Parathyroid adenoma (tissue), 2 donors: ENCODE results near the gene NADK2.

Experiments
- H2AFZ ChIP-seq: fragments of 300-600 bp; sonication (generic); one replicate; pipeline ENCODE4 v1.7.0; 2017; ENCODE audit warnings: antibody characterized with exemption, mild to moderate bottlenecking
- H3K27ac ChIP-seq: fragments of 300-600 bp; sonication (generic); one replicate; pipeline ENCODE4 v1.7.0; 2017
- H3K27me3 ChIP-seq: fragments of 300-600 bp; sonication (generic); one replicate; pipeline ENCODE4 v1.7.0; 2017; ENCODE audit warnings: low read length; ENCODE audit not compliant: control insufficient read depth, insufficient read depth
- H3K36me3 ChIP-seq: fragments of 300-600 bp; sonication (generic); one replicate; pipeline ENCODE4 v1.7.0; 2017; ENCODE audit warnings: low read length; ENCODE audit not compliant: control insufficient read depth, insufficient read depth
- H3K4me1 ChIP-seq: fragments of 300-600 bp; sonication (generic); one replicate; pipeline ENCODE4 v1.7.0; 2017; ENCODE audit warnings: control low read depth
- H3K4me2 ChIP-seq: fragments of 300-600 bp; sonication (generic); one replicate; pipeline ENCODE4 v1.7.0; 2017; ENCODE audit warnings: low read length
- H3K4me3 ChIP-seq: fragments of 300-600 bp; sonication (generic); one replicate; pipeline ENCODE4 v1.7.0; 2017; ENCODE audit warnings: low read depth, low read length
- H3K79me2 ChIP-seq: fragments of 300-600 bp; sonication (generic); one replicate; pipeline ENCODE4 v1.7.0; 2017; ENCODE audit warnings: control low read depth
- H3K9ac ChIP-seq: fragments of 300-600 bp; sonication (generic); one replicate; pipeline ENCODE4 v1.7.0; 2017; ENCODE audit warnings: mild to moderate bottlenecking
- H3K9me3 ChIP-seq: fragments of 300-600 bp; sonication (generic); one replicate; pipeline ENCODE4 v1.7.0; 2017; ENCODE audit warnings: low read length; ENCODE audit not compliant: control insufficient read depth
- TF ChIP-seq, protein P1 (sequence below): fragments of 300-600 bp; sonication (generic); IDR thresholded peaks from one replicate; pipeline ENCODE4 v1.7.0; 2017; ENCODE audit warnings: antibody characterized with exemption, mild to moderate bottlenecking
- donor health status: primary hyperparathyroidism.

The NADK2 gene

GRCh38 chr5:36237751-36238150, 4.0 kb downstream of the NADK2 start:
- no peaks in the 10 kb centered on the region for H3K27me3 ChIP-seq

DNA sequence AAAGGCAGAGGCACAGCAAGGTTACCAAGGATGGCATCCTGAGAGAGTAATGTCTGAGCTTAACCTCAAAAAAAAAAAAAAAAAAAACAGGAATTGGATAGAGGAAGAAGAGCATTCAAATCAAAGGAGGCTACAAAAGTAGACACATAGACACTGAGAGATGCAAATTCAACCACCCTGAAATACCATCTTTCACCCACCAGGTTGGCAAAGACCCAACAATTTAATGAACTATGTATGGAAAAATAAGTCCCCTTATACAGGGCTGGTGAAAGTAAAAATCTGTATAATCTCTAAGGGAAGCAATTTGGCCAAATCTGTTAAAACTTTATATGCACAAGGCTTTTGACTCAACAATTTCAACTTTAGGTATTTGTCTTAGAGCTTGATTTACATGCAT, 4.9 kb downstream of the NADK2 start:
- TF ChIP-seq, protein P1, sequence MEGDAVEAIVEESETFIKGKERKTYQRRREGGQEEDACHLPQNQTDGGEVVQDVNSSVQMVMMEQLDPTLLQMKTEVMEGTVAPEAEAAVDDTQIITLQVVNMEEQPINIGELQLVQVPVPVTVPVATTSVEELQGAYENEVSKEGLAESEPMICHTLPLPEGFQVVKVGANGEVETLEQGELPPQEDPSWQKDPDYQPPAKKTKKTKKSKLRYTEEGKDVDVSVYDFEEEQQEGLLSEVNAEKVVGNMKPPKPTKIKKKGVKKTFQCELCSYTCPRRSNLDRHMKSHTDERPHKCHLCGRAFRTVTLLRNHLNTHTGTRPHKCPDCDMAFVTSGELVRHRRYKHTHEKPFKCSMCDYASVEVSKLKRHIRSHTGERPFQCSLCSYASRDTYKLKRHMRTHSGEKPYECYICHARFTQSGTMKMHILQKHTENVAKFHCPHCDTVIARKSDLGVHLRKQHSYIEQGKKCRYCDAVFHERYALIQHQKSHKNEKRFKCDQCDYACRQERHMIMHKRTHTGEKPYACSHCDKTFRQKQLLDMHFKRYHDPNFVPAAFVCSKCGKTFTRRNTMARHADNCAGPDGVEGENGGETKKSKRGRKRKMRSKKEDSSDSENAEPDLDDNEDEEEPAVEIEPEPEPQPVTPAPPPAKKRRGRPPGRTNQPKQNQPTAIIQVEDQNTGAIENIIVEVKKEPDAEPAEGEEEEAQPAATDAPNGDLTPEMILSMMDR = no peak
- Histone ChIP-seq H3K4me1 (peaks cover 8% of the 10 kb centered on the region), H3K4me3 (no peak overlapping the region), H2AFZ (no peak overlapping the region), H3K27me3 (no peaks in the 10 kb centered on the region), H3K79me2 (no peaks in the 10 kb centered on the region), H3K36me3 (no peaks in the 10 kb centered on the region), H3K4me2 (no peak overlapping the region), H3K9me3 (no peaks in the 10 kb centered on the region), H3K27ac (no peak overlapping the region), H3K9ac (no peak overlapping the region)

More at GRCh38 chr5:36237751-36238150, 4.0 kb downstream of the NADK2 start:
- H3K36me3 ChIP-seq = no peaks in the 10 kb centered on the region
- no peaks in the 10 kb centered on the region for H3K9me3 ChIP-seq
- no peak overlapping the region for H2AFZ ChIP-seq
- H3K79me2 ChIP-seq = no peaks in the 10 kb centered on the region
- TF ChIP-seq, protein P1 = no peak
- no peak overlapping the region for H3K4me3 ChIP-seq
- H3K4me1 ChIP-seq = peaks cover 11% of the 10 kb centered on the region
- H3K27ac ChIP-seq = no peak overlapping the region
- H3K9ac ChIP-seq = no peak overlapping the region
- no peak overlapping the region for H3K4me2 ChIP-seq

DNA sequence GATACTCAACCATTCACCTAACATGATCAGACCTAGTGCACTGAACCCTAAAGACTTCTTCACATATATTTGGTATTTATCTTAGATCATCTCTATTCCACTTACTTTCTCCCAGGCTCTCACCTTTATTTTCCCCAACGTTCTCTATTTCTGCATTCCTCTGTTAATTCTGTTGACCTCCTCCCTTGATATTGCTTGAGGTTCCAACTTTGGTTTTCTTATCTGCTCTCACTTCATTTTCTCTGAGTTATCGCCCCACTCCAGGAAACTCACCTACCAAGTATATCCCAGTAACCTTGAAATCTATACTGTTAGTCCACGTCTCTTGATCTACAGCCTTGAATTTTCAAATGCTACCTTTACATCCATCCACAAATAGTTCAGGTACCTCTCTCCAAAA, 9.2 kb downstream of the NADK2 start:
- Histone ChIP-seq H3K36me3 (no peaks in the 10 kb centered on the region), H3K79me2 (no peaks in the 10 kb centered on the region), H3K27ac (no peak overlapping the region), H3K27me3 (no peaks in the 10 kb centered on the region), H3K4me3 (no peak overlapping the region), H3K9me3 (no peaks in the 10 kb centered on the region), H2AFZ (no peak overlapping the region), H3K4me1 (peaks cover 3% of the 10 kb centered on the region), H3K4me2 (no peak overlapping the region), H3K9ac (no peak overlapping the region)
- TF ChIP-seq, protein P1 = no peak

GRCh38 chr5:36230151-36230790, 11.5 kb downstream of the NADK2 start:
- Histone ChIP-seq H3K79me2 (no peaks in the 10 kb centered on the region), H3K9me3 (no peaks in the 10 kb centered on the region), H3K27ac (no peak overlapping the region), H3K27me3 (no peaks in the 10 kb centered on the region), H3K4me2 (no peak overlapping the region), H2AFZ (no peak overlapping the region), H3K4me3 (no peak overlapping the region), H3K9ac (no peak overlapping the region), H3K36me3 (no peaks in the 10 kb centered on the region), H3K4me1 (peaks cover 3% of the 10 kb centered on the region)
- TF ChIP-seq, protein P1 = no peak

- Histone ChIP-seq H3K4me3 (no peak overlapping the region), H3K27me3 (no peaks in the 10 kb centered on the region), H3K4me1 (peaks cover 3% of the 10 kb centered on the region), H3K79me2 (no peaks in the 10 kb centered on the region), H3K36me3 (no peaks in the 10 kb centered on the region), H2AFZ (no peak overlapping the region), H3K9ac (no peak overlapping the region), H3K9me3 (no peaks in the 10 kb centered on the region), H3K27ac (no peak overlapping the region), H3K4me2 (no peak overlapping the region)
- TF ChIP-seq, protein P1 = no peak
Measured at GRCh38 chr5:36228505-36228904, 13.2 kb downstream of the NADK2 start.
